Uterus (tissue), 4 donors: ENCODE data around the gene DNAH11. TPM values are rescaled to one million over a fixed set of nuclear protein-coding genes. Genes with fewer than 3 reads are reported as not detected.

ENCODE experiments used
- DNase-seq, 2 donors: peaks; one replicate each; pipeline ENCODE4 v3.0.0-alpha.2; 2019 to 2020
- H3K27ac ChIP-seq, 2 donors: fragments of 200-600 bp; sonication (generic); 1 replicate in 1 of 2; 2 replicates in 1 of 2; pipeline ENCODE4 v1.5.1; 2016 to 2018
- H3K27me3 ChIP-seq, 2 donors: fragments of 200-600 bp; sonication (generic); one replicate each; pipeline ENCODE4 v1.5.1; 2018 to 2019; ENCODE audit warnings: control low read depth in 1 of 2
- H3K36me3 ChIP-seq, 2 donors: fragments of 200-600 bp; sonication (generic); one replicate each; pipeline ENCODE4 v1.5.1; 2019; ENCODE audit warnings: control low read depth in 1 of 2
- H3K4me1 ChIP-seq, 2 donors: fragments of 200-600 bp; sonication (generic); one replicate each; pipeline ENCODE4 v1.5.1; 2018 to 2019; ENCODE audit warnings: control low read depth in 1 of 2
- H3K4me3 ChIP-seq, 2 donors: fragments of 200-600 bp; sonication (generic); 1 replicate in 1 of 2; 2 replicates in 1 of 2; pipeline ENCODE4 v1.5.1; 2018 to 2019; ENCODE audit warnings: mild to moderate bottlenecking in 1 of 2
- H3K9me3 ChIP-seq, 2 donors: fragments of 200-600 bp; sonication (generic); one replicate each; pipeline ENCODE4 v1.5.1; 2019; ENCODE audit warnings: control low read depth in 1 of 2
- CTCF ChIP-seq, 4 experiments: fragments of 200-600 bp in 2 of 4; fragments of 450-650 bp in 2 of 4; sonication (generic) in 2 of 4; IDR thresholded peaks; one replicate each; pipeline ENCODE4 v1.5.1; 2016 to 2019; ENCODE audit warnings: antibody characterized with exemption in 4 of 4, mild to moderate bottlenecking in 2 of 4, moderate library complexity in 1 of 4
- POLR2A ChIP-seq, 2 donors: fragments of 450-650 bp; IDR thresholded peaks; one replicate each; pipeline ENCODE4 v1.6.1; 2016; ENCODE audit warnings: antibody characterized with exemption in 2 of 2, mild to moderate bottlenecking in 1 of 2, moderate library complexity in 1 of 2
- intact Hi-C: fragments of 100-400 bp; cut with DNase I; formaldehyde crosslinking; loops from one replicate; pipeline ENCODE4 v1.15.1; 2023; ENCODE audit warnings: low total_unique reads
- total RNA-seq, 4 donors: library from RNA; depleted of rRNA in 3 of 4; stranded (reverse); fragments of >200 nt in 3 of 4; gene quantifications; one replicate each; pipeline versions ENCODE4 v1.1.0 to v1.2.4, GENCODE V29; 2014 to 2023
- donor health status: DM: yes; HTN: yes; CAD: no.

The DNAH11 gene
- total RNA-seq, 4 donors from 2014 or later: 0.26 to 6.8 (median 1.5) TPM

- H3K27me3 ChIP-seq: peaks cover 0 to 8% of the 10 kb centered on the region in 2 donors
- H3K4me1 ChIP-seq: no peaks in the 10 kb centered on the region
- TF ChIP-seq CTCF (IDR thresholded peaks at IDR 0.05): no peak
- TF ChIP-seq POLR2A (IDR thresholded peaks at IDR 0.05): no peak
- H3K27ac ChIP-seq: no peak overlapping the region
- H3K4me3 ChIP-seq: peak overlapping the region in 1 of 2 donors; percentile 20
- intact Hi-C loops: no loop called here
- no peaks in the 10 kb centered on the region for H3K9me3 ChIP-seq
- no peaks in the 10 kb centered on the region for H3K36me3 ChIP-seq
- no peak for DNase-seq
Observed at GRCh38 chr7:21543528-21544302, 876 bp downstream of the DNAH11 start.

GRCh38 chr7:21544303-21544656 lies 1.4 kb downstream of the DNAH11 start:
- Histone ChIP-seq H3K36me3 (no peaks in the 10 kb centered on the region), H3K27me3 (peaks cover 0 to 8% of the 10 kb centered on the region in 2 donors)
- intact Hi-C loops: no loop called here

GRCh38 chr7:21544715-21545114 lies 1.9 kb downstream of the DNAH11 start:
- Histone ChIP-seq H3K27ac (no peak overlapping the region), H3K9me3 (no peaks in the 10 kb centered on the region), H3K4me3 (no peak overlapping the region), H3K36me3 (no peaks in the 10 kb centered on the region), H3K27me3 (peaks cover 0 to 8% of the 10 kb centered on the region in 2 donors), H3K4me1 (no peaks in the 10 kb centered on the region)
- DNase-seq: no peak
- TF ChIP-seq POLR2A (IDR thresholded peaks at IDR 0.05) (no peak), CTCF (IDR thresholded peaks at IDR 0.05) (no peak)
- intact Hi-C loops: no loop called here

More at GRCh38 chr7:21544303-21544656, 1.4 kb downstream of the DNAH11 start:
- Histone ChIP-seq H3K4me1 (no peaks in the 10 kb centered on the region), H3K9me3 (no peaks in the 10 kb centered on the region), H3K4me3 (no peak overlapping the region), H3K27ac (no peak overlapping the region)
- no peak for DNase-seq
- TF ChIP-seq CTCF (IDR thresholded peaks at IDR 0.05) (no peak), POLR2A (IDR thresholded peaks at IDR 0.05) (no peak)

GRCh38 chr7:21547501-21547900 lies 4.7 kb downstream of the DNAH11 start:
- H3K36me3 ChIP-seq: no peaks in the 10 kb centered on the region
- H3K27me3 ChIP-seq: peaks cover 0 to 4% of the 10 kb centered on the region in 2 donors
- no peaks in the 10 kb centered on the region for H3K4me1 ChIP-seq
- intact Hi-C loops: no loop called here
- no peak overlapping the region for H3K4me3 ChIP-seq
- no peaks in the 10 kb centered on the region for H3K9me3 ChIP-seq
- TF ChIP-seq POLR2A (IDR thresholded peaks at IDR 0.05) (no peak), CTCF (IDR thresholded peaks at IDR 0.05) (no peak)
- no peak overlapping the region for H3K27ac ChIP-seq
- DNase-seq: no peak

- no peak for DNase-seq
- TF ChIP-seq CTCF (IDR thresholded peaks at IDR 0.05): no peak
- H3K4me3 ChIP-seq: no peak overlapping the region
- no peaks in the 10 kb centered on the region for H3K9me3 ChIP-seq
- no peaks in the 10 kb centered on the region for H3K27me3 ChIP-seq
- no peak overlapping the region for H3K27ac ChIP-seq
- H3K4me1 ChIP-seq: no peaks in the 10 kb centered on the region
- intact Hi-C loops: no loop called here
- no peaks in the 10 kb centered on the region for H3K36me3 ChIP-seq
Observed at GRCh38 chr7:21548491-21548890, 5.7 kb downstream of the DNAH11 start.
